NCI-H1694 (cell line): ENCODE results near the gene CCNF.

Experiments
- DNase-seq: peaks from one replicate; lab custom pipeline; 2025; lab: John Stamatoyannopoulos, UW

The CCNF gene

DNA sequence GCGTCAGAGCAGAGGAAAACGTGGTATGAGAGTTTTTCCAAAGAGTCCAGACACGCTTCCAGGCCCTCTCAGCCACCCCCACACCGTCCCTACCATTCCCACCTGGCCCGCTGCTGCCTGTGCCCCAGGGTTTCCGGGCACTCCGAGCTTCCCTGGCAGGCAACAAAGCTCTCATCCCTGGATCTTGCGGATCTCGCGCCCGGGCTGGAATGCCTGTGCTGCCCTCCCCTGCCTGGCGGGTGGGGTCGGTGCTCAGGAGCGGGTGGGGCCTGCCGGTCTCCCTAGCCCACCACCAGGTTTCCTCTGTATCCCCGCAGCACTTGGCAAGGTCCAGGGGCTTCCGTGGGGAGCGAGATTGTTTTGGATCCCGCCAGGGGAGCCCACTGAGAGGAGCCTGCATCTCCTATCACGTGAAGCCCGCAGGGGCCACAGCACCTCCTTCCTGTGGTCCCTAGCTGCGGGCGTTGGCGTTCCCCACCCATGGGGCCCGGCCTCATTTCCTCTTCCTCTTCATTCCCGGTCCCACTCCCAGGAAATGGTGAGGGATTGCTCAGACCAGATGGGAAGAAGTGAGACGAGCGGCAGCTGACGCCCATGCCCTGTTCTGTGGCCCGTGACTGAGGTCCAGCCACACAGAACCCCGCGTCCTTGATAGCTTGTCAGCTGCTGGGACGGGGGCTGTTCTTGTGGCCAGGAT, 56.7 kb downstream of the CCNF start:
- DNase-seq = no peak

DNA sequence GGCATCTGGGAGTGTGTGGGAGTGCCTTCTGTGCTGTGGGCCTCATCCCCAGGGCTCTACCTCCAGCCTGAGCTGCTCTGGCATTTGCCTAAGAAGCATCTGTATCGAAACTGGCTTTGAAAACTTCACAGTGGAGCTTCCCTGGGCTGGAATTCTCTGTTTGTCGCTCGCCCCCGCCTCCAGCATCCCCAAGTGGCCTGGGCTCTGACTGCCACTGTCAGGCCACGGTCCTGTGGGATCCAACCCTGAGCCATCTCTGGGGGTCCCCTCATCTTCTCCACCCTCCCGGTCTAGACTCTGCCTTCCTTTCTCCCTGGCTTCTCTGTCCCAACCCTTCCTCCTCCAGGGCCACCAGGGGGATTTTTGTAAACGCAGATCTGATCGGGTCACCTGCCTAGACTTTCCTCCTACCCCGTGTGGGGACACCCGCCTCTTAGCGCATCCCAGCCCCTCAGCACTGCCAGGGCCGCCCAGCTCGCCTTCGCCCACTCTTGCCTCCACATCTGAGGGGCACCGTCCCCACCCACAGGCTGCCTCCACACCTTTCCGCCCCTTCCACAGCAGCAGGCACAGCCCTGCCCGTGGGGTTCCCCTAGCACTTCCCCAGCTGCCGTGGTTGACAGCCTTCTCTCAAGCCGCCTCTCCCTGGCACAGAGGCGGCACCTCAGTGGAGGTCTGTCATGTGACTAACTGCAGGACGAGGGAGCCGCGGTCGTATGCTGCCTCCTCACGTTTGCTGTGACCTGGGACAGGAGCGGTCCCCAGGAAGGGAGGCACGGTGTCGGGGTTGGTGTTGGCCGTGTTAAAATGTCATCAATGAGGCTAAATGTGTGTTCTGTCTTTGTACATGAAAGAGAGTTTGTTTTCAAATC, 57.6 kb downstream of the CCNF start:
- peak; percentile 42 for DNase-seq

DNA sequence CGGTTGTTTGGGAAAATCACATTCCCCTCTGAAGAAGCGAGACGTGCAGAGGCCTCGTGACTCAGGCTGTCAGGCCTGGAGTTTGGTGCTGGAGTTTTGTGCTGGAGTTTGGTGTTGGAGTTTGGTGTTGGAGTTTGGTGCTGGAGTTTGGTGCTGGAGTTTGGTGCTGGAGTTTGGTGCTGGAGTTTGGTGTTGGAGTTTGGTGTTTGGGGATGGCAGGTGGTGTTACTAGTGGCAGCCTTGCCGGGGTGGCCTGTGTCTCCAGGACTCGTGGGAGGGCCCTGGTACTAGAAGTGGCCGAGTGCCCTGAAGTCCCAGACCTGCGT, 58.2 kb downstream of the CCNF start:
- no peak for DNase-seq

DNA sequence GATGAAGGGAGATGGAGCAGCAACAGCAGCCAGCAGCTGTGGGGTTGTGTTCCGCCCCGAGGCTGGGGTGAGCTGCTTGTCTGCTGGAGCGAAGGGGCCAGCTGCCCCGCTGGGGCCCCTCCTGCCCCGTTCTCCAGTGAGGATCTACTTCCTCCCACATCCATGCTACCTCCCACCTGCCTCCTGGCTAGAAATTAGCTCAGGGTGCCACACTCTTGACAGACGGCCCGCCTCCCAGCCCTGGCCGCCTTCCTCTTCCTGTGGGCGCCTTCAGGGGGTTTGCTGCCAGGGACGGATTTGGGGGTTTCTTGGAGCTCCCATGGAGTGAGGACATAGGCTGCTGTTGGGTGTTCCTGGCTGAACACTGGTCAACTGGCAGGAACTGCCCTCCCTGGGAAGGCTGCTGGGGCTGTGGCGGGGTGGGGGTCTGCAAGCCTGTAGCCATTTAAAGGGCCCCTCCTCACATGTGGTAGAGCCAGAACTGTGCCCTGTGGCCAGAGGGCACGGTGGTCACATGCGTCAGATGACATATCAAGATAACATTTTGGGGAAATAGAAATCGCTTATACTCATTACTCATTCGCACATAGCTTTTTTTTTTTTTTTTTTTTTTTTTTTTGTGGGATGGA, 58.8 kb downstream of the CCNF start:
- no peak for DNase-seq

DNA sequence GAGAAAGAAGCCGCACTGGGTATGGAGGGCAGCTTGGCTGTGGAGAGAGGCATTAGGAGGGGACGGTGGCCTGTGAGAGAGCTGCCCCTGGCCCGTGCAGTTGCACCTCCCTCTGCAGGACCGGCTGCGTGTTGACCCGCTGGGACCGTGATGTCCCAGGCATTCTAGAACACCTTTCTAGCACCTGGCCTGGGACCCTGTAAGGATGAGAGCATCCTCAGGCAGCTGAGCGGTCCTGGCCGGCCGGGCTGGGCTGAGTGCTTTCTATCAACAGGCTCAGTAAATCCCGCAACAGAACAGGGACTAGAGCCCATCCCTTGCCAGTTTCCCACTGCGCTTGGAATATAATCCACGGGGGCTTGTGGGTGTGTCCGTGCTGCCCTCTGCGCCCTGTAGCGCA, 60.3 kb downstream of the CCNF start:
- DNase-seq = no peak

DNA sequence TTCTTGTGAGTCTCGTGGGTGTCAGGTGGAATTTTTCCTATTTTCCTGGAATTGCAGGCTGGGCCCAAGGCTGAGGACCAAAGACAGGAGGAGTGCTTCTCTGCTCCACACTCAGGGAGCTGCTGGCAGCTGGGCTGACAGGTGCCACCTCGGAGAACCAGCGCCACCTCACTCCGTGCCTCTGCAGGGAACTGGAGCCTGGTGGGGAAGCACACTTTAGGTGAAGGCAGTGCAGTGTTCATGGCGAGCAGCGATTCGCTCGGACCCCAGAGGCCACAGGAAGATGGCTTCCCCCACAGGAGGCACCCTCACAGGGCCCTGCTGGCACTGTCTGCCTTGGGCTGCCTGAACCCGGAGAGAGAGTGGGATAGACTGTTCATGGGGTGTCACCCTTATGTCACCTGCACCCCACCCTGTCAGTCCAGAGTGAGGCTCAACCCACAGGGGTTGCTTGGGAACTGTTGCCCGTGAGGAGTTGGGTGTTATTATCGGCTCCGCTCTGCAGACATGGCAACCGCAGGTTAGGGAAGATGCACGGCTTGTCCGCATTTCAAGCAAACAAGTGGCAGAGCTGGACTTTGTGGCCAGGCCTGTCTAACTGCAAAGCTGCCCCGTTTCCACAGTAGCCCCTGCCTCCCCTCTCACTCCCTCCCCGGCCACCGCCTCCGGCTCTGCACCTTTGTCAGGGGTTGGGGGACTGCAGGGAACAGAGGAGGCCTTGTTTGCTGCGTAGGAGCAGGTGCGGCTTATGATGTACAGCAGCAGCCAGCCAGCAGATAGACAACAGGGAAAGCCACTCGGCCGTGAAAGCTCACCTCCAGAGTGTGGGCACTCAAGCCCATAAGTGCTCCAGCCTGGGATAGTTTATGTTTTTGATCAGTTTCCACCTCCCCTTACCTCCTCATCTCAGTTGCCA, 61.2 kb downstream of the CCNF start:
- no peak for DNase-seq

DNA sequence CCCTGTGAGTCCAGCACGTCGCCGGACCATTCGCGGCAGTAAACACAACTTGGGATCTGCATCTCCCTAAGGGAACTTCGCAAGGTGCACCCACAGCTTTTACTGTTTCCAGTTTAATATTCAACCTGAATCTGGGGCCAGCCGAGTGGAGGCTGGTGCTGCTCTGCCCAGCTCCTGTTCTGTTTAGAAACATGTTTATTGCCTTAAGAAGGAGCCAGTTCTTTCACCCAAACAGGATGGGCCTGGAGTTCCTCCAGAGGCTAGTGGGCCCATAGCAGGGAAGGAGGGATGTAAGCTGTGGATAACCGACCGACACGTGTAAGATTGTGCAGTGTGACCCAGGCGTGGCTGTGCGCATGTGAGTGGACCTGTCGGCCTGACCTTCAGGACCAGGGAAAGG, 63.0 kb downstream of the CCNF start:
- DNase-seq = no peak

DNA sequence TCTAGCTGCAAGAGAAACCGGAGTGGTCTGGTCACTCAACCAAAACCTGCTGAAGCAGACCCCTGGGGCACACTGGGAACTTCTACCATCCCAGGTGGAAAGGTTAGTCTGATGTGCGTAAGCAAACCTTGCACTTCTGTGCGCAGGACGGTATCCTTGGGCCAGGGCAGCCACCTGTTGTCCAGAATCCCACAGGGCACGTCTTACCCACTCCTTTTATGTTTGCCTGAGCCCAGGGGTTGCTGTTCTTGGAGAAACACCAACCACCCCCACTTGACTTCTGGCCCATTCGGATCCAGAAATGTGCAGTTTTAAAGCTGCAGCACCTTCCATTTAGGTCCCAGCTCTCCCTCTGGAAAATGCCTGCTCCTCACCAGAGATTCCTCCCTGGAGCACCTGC, 64.4 kb downstream of the CCNF start:
- no peak for DNase-seq

DNA sequence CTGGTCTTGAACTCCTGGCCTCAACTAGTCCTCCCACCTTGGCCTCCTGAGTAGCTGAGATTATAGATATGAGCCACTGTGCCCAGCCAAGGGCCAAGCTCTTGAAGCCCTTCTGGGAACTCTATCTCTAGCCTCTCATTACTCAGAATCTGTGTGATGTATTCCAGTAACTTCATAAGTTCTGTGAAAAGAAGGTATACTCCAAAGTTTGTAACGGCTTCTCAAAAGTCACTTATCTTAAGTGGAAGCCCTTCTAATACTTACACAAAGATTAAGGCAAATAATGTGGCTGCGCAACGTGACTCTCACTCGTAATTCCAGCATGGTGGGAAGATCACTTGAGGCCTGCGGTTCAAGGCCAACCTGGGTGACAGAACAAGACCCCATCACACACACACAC, 65.4 kb downstream of the CCNF start:
- no peak for DNase-seq

DNA sequence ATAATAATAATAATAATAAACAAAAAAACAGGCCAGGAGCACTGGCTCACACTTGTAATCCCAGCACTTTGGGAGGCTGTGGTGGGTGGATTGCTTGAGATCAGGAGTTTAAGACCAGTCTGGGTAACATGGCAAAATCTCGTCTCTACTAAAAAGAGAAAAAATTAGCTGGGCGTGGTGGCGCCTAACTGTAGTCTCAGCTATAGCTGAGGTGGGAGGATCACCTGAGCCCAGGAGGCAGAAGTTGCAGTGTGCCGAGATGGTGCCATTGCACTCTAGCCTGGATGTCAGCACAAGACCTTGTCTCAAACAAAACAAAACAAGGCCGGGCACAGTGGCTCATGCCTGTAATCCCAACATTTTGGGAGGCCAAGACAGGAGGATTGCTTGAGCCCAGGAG, 65.8 kb downstream of the CCNF start:
- no peak for DNase-seq

DNA sequence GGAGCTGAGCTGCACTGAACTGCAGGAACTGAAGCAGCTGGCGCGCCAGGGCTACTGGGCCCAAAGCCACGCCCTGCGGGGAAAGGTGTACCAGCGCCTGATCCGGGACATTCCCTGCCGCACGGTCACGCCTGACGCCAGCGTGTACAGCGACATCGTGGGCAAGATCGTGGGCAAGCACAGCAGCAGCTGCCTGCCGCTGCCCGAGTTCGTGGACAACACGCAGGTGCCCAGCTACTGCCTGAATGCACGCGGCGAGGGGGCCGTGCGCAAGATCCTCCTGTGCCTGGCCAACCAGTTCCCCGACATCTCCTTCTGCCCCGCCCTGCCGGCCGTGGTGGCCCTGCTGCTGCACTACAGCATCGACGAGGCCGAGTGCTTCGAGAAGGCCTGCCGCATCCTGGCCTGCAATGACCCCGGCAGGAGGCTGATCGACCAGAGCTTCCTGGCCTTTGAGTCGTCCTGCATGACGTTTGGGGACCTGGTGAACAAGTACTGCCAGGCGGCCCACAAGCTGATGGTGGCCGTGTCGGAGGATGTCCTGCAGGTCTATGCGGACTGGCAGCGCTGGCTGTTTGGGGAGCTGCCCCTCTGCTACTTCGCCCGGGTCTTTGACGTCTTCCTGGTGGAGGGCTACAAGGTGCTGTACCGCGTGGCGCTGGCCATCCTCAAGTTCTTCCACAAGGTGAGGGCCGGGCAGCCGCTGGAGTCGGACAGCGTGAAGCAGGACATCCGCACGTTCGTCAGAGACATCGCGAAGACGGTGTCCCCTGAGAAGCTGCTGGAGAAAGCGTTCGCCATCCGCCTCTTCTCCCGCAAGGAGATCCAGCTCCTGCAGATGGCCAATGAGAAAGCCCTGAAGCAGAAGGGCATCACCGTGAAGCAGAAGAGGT, 67.2 kb downstream of the CCNF start:
- DNase-seq = no peak

DNA sequence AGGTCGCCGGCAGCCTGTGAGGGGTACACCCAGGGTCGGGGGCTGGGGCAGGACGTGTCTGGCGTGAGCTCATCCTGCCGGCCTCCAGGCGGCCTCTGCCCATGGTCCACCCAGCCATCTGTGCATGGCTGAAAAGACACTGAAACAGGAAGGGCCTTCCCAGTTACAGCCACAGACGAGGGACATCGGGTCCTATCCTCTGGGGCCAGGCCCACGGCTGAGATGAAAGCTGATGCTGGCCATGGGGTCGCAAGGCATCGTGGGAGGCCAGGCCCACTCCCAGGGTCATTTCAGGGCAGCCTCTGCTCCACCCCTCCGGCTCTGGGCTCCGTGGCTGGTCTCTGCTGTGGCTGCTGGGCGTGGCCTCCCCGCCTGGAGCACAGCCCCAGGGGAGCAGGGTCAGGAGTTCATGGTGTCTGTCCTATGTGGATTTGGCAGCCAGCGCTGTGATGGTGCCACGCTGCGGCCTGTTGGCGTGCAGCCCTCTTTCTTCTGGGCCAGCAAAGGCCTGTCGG, 67.9 kb downstream of the CCNF start:
- no peak for DNase-seq

DNA sequence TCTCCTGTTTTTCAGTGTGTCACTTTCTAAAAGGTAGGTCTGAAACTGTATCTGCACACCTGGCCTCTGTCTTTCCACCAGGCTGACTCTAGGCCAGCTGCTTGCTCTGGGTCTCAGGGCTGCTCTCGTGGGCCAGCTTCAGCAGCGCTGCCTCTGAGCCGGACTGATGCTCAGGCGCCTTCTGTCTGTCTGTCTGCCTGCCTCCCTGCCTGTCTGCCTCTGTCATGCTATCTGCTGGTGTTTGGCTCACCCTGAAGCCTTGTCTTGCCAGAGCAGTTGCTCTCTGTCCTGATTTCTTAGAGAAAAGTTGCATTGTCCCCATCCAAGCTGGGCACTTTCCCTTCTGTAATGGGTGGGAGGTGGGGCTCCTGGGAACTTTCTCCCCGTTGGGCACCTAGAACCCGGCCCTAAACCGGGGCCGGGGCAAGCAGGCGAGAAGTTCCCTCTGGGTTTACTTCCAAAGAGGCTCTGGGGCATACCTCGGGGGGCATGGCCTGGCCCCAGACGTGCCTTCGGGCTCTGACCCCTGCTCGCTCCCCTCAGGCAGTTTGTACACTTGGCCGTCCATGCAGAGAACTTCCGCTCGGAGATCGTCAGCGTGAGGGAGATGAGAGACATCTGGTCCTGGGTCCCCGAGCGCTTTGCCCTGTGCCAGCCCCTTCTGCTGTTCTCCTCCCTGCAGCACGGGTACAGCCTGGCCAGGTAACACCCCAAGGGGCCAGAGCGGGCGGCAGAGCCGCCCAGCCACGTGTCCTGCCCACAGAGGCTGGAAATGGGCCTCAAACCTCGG, 68.6 kb downstream of the CCNF start:
- DNase-seq = no peak

DNA sequence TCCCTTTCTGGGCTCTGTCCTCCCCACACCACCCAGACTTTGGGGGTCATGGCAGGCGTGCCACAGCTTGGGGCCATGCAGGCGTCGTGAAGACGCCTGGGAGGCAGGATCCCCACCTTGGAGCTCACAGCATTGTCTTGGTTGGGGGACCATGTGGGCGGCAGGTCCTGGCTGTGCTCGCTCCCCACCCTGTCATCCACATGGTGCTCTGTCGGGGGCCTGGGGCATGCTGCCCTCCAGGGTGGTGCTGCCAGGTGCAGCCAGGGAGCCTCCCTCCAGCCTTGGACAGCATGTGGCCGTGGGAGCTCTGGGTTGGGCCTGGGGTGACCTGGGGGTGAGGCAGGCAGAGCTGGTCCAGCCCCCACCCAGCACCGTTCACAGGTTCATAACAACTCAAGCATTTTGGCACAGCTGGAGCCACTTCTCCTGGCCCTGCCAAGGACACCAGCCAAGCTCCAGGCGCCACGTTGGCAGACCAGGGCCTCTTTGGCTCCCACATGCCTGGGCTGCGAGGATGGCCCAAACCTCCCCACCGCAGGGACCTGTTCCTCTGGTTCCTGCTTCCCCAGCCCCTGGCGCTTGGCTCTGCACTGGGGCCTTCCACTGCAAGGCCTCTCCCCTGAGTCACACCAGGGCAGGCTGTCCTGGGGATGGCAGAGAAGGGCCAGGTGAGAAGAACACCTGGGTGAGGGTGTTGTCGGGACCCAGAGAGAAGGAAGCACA, 69.4 kb downstream of the CCNF start:
- no peak for DNase-seq

DNA sequence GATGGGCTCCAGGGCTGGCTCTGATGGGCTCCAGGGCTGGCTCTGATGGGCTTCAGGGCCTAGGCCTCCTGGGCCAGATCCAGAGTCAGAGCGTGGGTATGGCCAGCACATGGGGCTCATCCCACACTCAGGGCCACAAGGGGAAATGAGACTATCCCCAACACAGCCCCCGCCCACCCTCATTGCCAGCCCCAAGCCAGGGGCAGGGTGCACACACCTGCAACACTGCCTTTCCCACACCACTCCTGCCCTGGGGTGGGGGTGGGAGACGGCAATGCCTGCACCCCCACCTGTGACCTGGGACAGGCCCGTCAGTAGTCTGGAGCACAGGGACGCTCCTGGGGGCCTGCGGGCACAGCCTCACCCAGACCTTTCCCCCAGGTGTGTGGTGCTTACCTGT, 70.2 kb downstream of the CCNF start:
- DNase-seq = no peak

DNA sequence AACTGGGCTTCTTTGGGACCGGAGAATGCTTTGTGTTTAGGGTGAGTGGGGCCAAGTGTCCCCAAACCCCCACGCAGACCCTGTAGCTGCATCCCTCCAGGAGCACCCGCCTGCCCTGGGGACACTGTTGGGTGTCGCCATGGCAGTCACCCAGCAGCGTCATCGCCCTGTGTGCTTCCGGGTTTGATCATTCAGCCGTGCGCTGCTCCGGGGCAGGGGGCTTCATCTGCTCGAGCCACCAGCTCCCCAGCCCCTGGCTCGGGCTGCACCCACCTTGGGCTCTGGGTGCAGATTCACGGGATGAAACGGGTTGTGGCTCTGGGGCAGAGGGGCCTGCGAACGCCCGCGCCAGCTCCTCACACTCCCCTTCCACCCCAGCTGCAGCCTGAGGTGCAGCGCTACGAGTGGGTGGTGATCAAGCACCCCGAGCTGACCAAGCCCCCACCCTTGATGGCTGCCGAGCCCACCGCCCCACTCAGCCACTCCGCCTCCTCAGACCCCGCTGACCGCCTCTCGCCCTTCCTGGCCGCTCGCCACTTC, 70.7 kb downstream of the CCNF start:
- DNase-seq = no peak

DNA sequence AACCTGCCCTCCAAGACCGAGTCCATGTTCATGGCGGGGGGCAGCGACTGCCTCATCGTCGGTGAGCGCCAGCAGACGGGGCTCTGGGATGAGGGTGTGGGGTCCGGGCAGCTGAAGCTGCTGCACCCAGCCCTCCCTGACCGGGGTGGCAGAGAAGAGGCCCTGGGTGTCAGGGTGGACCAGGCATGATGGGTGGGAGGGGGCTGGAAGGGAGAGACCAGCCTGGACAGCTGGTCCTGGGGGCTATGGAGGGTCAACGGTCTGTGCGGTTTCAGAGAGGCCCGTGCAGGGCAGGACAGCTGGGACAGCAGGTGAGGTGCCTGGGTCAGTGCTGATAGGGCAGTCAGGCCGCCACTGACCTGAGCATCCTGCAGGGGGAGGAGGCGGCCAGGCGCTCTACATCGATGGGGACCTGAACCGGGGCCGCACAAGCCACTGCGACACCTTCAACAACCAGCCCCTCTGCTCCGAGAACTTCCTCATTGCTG, 71.2 kb downstream of the CCNF start:
- DNase-seq = no peak

DNA sequence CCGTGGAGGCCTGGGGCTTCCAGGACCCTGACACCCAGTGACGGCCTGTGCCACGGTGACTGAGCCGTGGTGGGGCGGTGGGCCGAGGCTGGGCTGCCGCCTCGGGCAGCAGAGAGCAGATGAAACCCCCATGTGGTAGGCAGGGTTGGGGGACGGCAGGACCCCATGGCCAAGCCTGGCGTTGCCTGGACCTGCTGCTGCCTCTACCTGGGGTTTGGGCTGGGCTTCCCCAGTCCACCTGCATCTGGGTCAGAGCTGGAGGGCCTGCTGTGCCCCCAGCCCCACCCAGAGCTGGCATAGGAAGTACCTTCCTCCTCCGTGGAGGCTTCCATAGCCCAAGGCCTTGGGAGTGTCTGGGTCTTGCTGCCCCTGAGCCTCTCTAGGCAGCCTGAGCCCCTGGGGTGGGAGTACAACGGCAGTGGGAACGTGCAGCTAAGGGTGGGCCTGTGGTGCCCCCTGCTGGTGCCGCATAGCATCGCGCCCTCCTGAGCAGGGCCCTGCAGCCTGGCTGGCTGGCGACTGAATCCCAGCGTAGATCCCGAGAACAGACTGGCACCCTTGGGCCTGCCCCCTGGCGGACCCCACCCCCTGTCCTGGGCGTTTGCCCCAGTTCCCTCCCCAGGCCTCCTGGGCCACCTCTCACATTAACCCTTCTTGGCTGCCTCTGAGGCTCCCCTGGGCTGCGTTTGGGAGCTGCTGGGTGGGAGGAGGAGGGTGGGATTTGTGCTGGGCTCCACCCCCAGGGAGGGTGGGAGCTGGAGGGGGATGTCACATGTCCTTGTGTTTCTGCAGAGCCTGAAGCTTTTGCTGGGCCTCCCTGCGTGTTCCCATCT, 71.9 kb downstream of the CCNF start:
- peak; percentile 76 for DNase-seq
